Skeletal muscle tissue (tissue), 4 donors: ENCODE results near the gene SEPSECS. TPM values are rescaled to one million over a fixed set of nuclear protein-coding genes. Genes with fewer than 3 reads are reported as not detected.

Experiments used
- H3K27ac ChIP-seq: one replicate; pipeline ENCODE4 v1.7.0; 2013; ENCODE audit warnings: mild to moderate bottlenecking, low read depth, low read length, inconsistent platforms
- H3K27me3 ChIP-seq, 3 donors: one replicate each; pipeline ENCODE4 v1.7.0; 2013; ENCODE audit warnings: low read length in 3 of 3; ENCODE audit not compliant: control insufficient read depth in 3 of 3, insufficient read depth in 3 of 3
- H3K36me3 ChIP-seq, 3 donors: one replicate each; pipeline ENCODE4 v1.7.0; 2013; ENCODE audit warnings: low read length in 3 of 3; ENCODE audit not compliant: control insufficient read depth in 3 of 3, insufficient read depth in 3 of 3
- H3K4me1 ChIP-seq, 3 donors: one replicate each; pipeline ENCODE4 v1.7.0; 2013; ENCODE audit warnings: low read length in 3 of 3, mild to moderate bottlenecking in 3 of 3; ENCODE audit not compliant: control insufficient read depth in 3 of 3, insufficient read depth in 3 of 3
- H3K4me3 ChIP-seq, 3 donors: one replicate each; pipeline ENCODE4 v1.7.0; 2013; ENCODE audit warnings: low read length in 3 of 3
- H3K9ac ChIP-seq, 3 donors: one replicate each; pipeline ENCODE4 v1.7.0; 2013; ENCODE audit warnings: low read length in 3 of 3, mild to moderate bottlenecking in 3 of 3, moderate library complexity in 2 of 3, low read depth in 1 of 3
- H3K9me3 ChIP-seq, 3 donors: one replicate each; pipeline ENCODE4 v1.7.0; 2013; ENCODE audit warnings: low read length in 3 of 3; ENCODE audit not compliant: control insufficient read depth in 3 of 3
- total RNA-seq: library from RNA; depleted of rRNA; stranded (reverse); fragments of >200 nt; gene quantifications from one replicate; pipeline ENCODE4 v1.2.3, GENCODE V29; 2014
- donor health status: Osteomylitis.

The SEPSECS gene
- total RNA-seq, 1 donor from 2014 or later: 8.9 TPM

DNA sequence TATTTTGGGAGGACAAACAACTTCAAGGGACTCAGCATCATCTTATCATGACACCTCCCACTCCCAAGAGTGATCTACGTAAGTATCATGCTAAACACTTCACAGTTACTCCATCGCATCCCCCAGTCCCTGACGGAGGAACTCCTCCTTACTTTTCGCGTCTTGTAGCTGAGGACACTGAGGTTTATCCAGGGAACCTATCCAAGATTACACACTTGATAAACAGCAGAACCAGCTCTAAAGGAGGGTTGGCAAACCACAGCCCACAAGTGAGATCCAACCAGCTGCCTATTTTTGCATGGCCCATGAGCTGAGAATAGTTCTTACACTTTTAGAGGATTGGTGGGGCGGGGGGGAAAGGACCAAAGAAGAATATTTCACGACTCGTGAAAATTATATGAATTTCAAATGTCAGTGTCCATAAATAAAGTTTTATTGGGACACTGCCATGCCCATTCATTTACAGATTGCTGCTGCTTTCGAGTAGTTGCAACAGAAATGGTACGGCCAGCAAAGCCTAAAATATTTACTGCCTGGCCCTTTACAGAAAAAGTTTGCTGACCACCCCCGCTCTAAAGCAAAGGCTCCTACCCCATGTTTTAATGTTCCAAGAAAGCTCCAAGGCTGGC lies 47.8 kb downstream of the SEPSECS start:
- Histone ChIP-seq H3K27ac (no peak overlapping the region), H3K9me3 (no peaks in the 10 kb centered on the region), H3K4me3 (no peak overlapping the region), H3K4me1 (peaks cover 0 to 3% (median 0%) of the 10 kb centered on the region in 3 donors), H3K9ac (no peak overlapping the region), H3K36me3 (peaks cover 0 to 2% (median 2%) of the 10 kb centered on the region in 3 donors), H3K27me3 (no peaks in the 10 kb centered on the region)

DNA sequence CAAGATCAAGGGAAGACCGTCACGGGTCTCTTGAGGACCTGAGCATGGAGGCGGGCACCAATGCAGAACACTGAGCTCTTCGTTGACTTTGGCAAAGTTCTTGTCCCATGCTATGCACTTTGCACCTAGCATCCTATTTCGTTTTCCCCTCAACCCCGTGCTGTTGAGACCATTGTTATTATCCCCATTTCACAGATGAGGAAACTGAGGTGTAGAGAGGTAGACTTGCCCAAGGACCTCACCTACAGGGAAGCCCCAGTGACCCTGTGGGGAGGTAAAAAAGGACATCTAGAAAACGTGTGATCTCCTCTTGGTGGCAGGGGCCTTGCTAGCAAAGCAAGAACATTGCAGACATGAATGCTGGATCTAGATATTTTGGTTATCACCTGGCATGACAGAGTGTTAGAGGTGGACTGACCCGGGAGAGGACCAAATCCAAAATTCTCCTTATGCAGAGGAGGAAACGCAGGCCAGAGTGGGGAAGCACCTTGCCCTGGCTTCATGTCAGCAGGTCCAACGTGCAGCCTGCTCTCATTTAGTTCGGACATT lies 48.5 kb downstream of the SEPSECS start:
- H3K36me3 ChIP-seq: peaks cover 0 to 2% (median 2%) of the 10 kb centered on the region in 3 donors
- no peak overlapping the region for H3K27ac ChIP-seq
- H3K4me3 ChIP-seq: no peak overlapping the region
- H3K9ac ChIP-seq: no peak overlapping the region
- H3K27me3 ChIP-seq: no peaks in the 10 kb centered on the region
- H3K9me3 ChIP-seq: no peaks in the 10 kb centered on the region
- H3K4me1 ChIP-seq: peaks cover 0 to 3% (median 0%) of the 10 kb centered on the region in 3 donors

DNA sequence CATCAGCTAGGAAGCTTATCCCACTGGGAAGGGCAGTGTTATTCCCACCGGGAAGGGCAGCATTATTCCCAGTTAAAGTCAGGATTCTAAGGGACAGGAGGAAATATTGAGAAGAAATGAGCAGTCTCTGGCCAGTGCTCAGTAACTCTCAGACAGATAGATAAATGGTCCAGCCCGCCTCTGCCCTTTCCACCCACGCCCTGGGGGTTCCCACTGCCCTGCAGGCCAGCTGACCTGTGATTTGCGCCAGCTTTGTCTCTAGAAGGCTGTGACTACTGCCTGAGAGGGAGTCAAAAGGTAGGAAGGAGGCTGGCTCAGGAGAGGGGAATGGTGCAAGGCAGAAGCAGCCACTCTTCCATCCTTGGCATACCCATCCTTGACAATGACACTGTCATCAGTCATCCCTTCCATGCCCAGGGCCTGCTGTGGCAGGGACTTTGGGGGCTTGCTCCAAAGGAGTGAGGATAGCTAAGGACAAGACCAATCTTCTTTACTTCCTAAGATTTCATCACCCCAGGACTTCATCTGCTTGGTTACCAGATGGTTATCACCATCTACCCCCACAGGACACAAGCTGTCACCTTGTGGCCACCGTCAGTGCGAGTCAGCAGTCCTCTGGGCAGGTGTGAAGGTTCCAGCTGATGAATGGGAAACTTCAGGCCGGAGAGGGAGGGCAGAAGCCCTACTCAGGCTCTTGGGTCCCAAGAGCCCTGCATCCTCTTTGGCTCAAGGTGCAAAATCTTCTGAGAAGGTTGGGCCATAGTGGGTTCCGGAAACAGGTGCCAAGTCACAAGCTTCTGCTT lies 49.5 kb downstream of the SEPSECS start:
- Histone ChIP-seq H3K9ac (no peak overlapping the region), H3K27ac (no peak overlapping the region), H3K4me3 (no peak overlapping the region), H3K27me3 (no peaks in the 10 kb centered on the region), H3K9me3 (no peaks in the 10 kb centered on the region), H3K4me1 (peaks cover 0 to 3% (median 0%) of the 10 kb centered on the region in 3 donors), H3K36me3 (peaks cover 0 to 2% (median 2%) of the 10 kb centered on the region in 3 donors)

DNA sequence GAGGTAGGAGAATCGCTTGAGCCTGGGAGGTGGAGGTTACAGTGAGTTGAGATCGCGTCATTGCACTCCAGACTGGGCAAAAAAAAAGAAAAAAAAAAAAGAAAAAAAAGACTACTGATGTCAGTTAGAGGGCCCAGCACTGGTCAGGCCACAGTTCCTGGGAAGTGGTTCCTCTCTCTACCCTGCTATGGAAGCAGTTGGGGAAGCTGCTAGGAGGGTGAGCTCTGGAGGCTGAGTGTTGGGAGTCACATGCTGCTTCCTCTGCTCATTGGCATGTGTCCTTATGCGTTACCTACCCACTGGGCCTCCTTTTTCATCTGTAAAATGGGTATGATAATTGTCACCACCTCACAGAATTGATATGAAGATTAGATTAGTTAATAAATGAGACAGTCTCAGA lies 50.7 kb downstream of the SEPSECS start:
- H3K27ac ChIP-seq: no peak overlapping the region
- H3K27me3 ChIP-seq: no peaks in the 10 kb centered on the region
- no peak overlapping the region for H3K9ac ChIP-seq
- H3K9me3 ChIP-seq: no peaks in the 10 kb centered on the region
- H3K4me3 ChIP-seq: no peak overlapping the region
- peaks cover 0 to 3% (median 0%) of the 10 kb centered on the region in 3 donors for H3K4me1 ChIP-seq
- H3K36me3 ChIP-seq: peaks cover 0 to 2% (median 2%) of the 10 kb centered on the region in 3 donors

DNA sequence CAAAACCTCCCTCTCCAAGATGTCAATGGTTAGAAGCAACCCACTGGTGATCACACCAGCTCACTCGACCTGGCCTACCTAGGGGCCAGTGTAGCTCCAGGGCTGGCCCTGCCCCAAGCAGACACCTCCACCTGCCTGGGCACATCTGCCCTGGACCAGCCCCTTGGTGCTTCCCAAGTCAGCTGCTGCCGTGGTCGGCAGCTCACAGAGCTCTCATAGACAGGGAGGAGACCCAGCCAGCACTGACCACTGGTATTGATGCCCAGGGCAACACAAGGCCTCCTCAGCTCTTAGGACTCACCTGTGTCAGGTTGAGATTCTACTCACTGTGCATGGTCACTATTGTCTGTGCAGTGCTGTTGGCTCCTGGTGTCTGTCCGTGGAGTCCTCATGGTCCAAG lies 51.7 kb downstream of the SEPSECS start:
- no peak overlapping the region for H3K9ac ChIP-seq
- no peak overlapping the region for H3K27ac ChIP-seq
- H3K4me3 ChIP-seq: no peak overlapping the region
- no peaks in the 10 kb centered on the region for H3K27me3 ChIP-seq
- H3K4me1 ChIP-seq: peaks cover 0 to 3% (median 0%) of the 10 kb centered on the region in 3 donors
- no peaks in the 10 kb centered on the region for H3K9me3 ChIP-seq
- H3K36me3 ChIP-seq: peaks cover 0 to 2% (median 2%) of the 10 kb centered on the region in 3 donors

DNA sequence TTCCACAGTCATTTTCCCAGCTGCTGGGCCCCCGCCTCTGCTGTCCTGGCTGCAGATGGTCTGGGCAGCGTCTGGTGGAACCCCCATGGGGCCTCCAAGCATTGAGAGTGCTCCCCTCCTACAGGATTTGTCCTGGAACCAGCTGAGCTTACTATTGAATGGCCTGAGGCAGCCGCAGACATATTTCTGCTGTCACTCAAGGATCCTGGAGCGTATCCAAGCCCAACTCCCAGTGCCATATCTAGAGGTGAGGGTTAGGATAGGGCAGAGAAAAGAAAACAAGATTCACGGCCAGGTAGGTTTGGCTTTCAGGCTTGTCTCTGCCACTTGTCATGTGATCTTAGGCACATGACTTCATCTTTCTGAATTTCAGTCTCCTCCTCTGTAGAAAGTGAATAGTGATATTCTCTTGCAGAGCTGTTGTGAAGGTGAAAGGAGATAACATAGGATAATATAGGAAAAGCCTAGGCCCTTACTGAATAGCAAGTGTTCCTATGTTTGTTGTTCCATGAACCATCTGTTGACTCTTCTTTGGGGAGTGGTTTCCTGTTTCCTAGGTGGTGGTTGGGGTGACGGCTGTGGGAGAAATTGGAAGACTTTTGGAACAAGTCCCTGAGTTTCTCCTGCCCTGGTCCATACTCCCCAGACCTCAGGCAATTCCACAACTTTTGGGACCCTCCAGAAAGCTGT lies 52.3 kb downstream of the SEPSECS start:
- H3K4me3 ChIP-seq: no peak overlapping the region
- no peaks in the 10 kb centered on the region for H3K27me3 ChIP-seq
- H3K9ac ChIP-seq: no peak overlapping the region
- peaks cover 0 to 2% (median 2%) of the 10 kb centered on the region in 3 donors for H3K36me3 ChIP-seq
- H3K9me3 ChIP-seq: no peaks in the 10 kb centered on the region
- peaks cover 0 to 3% (median 2%) of the 10 kb centered on the region in 3 donors for H3K4me1 ChIP-seq
- no peak overlapping the region for H3K27ac ChIP-seq

DNA sequence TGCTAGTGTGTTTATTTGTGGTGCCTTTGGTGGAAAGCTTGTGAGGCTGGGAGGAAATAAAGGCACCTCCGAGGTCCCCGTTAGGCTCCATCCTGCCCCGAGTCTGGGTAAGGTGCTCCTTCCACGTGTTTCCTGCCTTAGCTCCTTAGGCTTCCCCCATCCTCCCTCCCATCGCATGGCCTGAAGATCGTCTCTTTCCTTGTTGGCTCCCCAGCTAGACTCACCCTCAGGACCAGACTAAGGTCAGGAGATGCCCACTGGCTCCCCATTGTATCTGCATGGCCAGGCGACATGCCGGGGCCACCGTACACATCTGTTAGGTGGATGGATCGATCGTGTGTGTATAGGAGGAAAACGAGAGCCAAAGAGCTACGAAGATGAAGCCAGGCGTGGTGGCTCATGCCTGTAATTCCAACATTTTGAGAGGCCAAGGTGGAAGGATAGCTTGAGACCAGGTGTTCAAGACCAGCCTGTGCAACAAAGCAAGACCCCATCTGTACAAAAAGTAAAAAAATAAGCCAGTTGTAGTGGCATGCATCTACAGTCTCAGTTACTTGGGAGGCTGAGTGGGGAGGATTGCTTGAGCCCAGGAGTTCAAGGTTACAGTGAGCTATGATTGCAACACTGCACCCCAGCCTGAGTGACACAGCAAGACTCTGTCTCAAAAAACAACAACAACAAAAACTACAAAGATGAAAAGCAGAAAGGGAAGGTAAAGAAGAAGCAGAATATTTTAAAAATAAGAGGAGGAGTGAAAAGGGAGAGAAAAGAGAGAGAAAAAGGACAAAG lies 53.7 kb downstream of the SEPSECS start:
- Histone ChIP-seq H3K27me3 (no peaks in the 10 kb centered on the region), H3K36me3 (peaks cover 0 to 2% (median 2%) of the 10 kb centered on the region in 3 donors), H3K9me3 (peaks cover 0 to 5% (median 4%) of the 10 kb centered on the region in 3 donors), H3K4me1 (peaks cover 0 to 7% (median 2%) of the 10 kb centered on the region in 3 donors), H3K27ac (no peak overlapping the region), H3K4me3 (no peak overlapping the region), H3K9ac (no peak overlapping the region)

DNA sequence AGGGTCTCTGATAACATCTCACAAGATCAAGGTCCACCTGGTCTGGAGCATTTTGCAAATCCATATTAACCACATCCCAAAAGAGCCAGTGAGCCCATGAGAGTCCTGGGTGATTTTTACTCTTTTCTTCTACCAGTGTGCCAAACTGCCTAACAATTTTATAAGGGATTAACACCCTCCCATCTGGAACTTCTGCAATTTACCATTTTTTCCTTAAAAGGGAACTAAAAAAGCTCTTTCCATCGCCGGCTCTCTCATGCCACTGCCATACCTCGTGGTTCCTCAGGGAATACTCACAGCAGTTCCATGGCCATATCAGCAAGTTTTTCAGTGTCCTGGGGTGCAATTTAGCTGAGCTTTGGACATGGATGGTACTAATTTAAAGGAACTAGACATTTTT lies 55.7 kb downstream of the SEPSECS start:
- no peaks in the 10 kb centered on the region for H3K27me3 ChIP-seq
- peaks cover 5 to 14% (median 10%) of the 10 kb centered on the region in 3 donors for H3K4me1 ChIP-seq
- H3K27ac ChIP-seq: no peak overlapping the region
- H3K9ac ChIP-seq: no peak overlapping the region
- peaks cover 0 to 5% (median 4%) of the 10 kb centered on the region in 3 donors for H3K9me3 ChIP-seq
- H3K36me3 ChIP-seq: peaks cover 0 to 2% (median 0%) of the 10 kb centered on the region in 3 donors
- no peak overlapping the region for H3K4me3 ChIP-seq

DNA sequence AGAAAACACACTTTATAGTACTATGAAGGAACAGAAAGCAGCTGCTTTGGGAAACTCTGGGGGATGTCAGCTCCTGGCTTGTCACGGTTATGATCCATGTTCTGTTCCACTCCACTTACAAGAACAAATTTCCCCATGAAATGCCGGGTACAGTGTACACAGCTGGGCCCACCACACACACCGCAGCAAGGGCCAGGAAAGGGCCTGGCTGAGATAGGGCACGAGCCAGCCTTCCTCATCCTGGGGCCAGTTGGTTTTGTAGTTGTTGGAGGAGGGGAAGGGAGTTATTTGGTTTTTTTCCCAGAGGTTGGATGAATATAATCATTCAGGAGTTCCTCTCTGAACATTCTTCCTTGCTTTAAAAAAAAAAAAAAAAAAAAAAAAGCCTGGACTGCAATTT lies 56.8 kb downstream of the SEPSECS start:
- H3K9ac ChIP-seq: no peak overlapping the region
- H3K4me3 ChIP-seq: no peak overlapping the region
- no peaks in the 10 kb centered on the region for H3K27me3 ChIP-seq
- H3K27ac ChIP-seq: peak overlapping the region; percentile 44
- H3K36me3 ChIP-seq: no peaks in the 10 kb centered on the region
- H3K4me1 ChIP-seq: peaks cover 9 to 18% (median 11%) of the 10 kb centered on the region in 3 donors
- peaks cover 0 to 5% (median 4%) of the 10 kb centered on the region in 3 donors for H3K9me3 ChIP-seq
